Stimulated activated CD8-positive, alpha-beta memory T cell treated with anti-CD3 and anti-CD28 coated beads, Interleukin-12 subunit alpha, Interleukin-12 subunit beta, amount 100 ng/mL, for 24 hours (primary cell): ENCODE data around the gene SLC24A3.

Experiments used
- DNase-seq: peaks from one replicate; pipeline ENCODE4 v3.0.0-alpha.2; 2020; ENCODE audit errors: extremely low read depth

SLC24A3 gene

GRCh38 chr20:19770375-19770774 is 557.9 kb downstream of the SLC24A3 start:
- DNase-seq, result no peak

DNA sequence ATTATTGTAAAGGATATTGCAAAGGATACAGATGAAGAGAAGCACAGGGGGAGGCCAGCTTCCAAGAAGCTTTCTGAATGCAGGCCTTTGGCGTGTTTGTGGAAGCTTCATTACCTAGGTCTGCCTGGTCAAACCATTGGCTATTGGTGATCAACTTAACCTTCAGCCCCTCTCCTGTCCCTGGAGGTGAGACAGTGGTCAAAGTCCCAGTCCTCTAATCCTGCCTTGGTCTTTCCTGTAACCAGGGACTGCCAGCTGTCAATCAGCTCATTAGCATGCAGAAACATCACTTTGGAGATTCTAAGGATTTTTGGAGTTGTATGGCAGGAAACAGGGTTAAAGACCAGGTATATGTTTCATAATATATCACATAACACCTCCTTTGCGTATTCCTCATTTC is 558.6 kb downstream of the SLC24A3 start:
- no peak for DNase-seq
